Globus pallidus (tissue), 1 donor: ENCODE measurements around the gene CASZ1.

ENCODE experiments used
- DNase-seq: peaks from one replicate; pipeline ENCODE4 v3.0.0-alpha.2; 2015; ENCODE audit warnings: low spot score

Gene CASZ1

GRCh38 chr1:10685196-10685807, 111.1 kb downstream of the CASZ1 start:
- no peak for DNase-seq

- DNase-seq, result no peak
These were observed 112.2 kb downstream of the CASZ1 start for GRCh38 chr1:10684221-10684620.

- no peak for DNase-seq
These were observed 113.8 kb downstream of the CASZ1 start for GRCh38 chr1:10682449-10683309.

- no peak for DNase-seq
These were observed 114.4 kb downstream of the CASZ1 start for GRCh38 chr1:10682108-10682445.

GRCh38 chr1:10681296-10682107, 114.9 kb downstream of the CASZ1 start:
- no peak for DNase-seq

- no peak for DNase-seq
These were observed 116.0 kb downstream of the CASZ1 start for GRCh38 chr1:10680487-10680886.

- no peak for DNase-seq
These were observed 116.8 kb downstream of the CASZ1 start for GRCh38 chr1:10679496-10680220.

GRCh38 chr1:10678852-10679251, 117.6 kb downstream of the CASZ1 start:
- DNase-seq, result no peak

- DNase-seq, result no peak
These were observed 118.0 kb downstream of the CASZ1 start for GRCh38 chr1:10678402-10678801.

- no peak for DNase-seq
These were observed 118.7 kb downstream of the CASZ1 start for GRCh38 chr1:10677491-10678391.

- DNase-seq, result no peak
These were observed 119.5 kb downstream of the CASZ1 start for GRCh38 chr1:10676963-10677362.

GRCh38 chr1:10675813-10676212, 120.6 kb downstream of the CASZ1 start:
- DNase-seq, result no peak

- DNase-seq, result no peak
These were observed 121.5 kb downstream of the CASZ1 start for GRCh38 chr1:10674700-10675609.

- no peak for DNase-seq
These were observed 122.2 kb downstream of the CASZ1 start for GRCh38 chr1:10674222-10674621.

- DNase-seq, result no peak
These were observed 123.2 kb downstream of the CASZ1 start for GRCh38 chr1:10673109-10673711.

GRCh38 chr1:10672343-10673050, 123.9 kb downstream of the CASZ1 start:
- DNase-seq, result no peak

GRCh38 chr1:10671622-10672342, 124.7 kb downstream of the CASZ1 start:
- no peak for DNase-seq

- no peak for DNase-seq
These were observed 125.4 kb downstream of the CASZ1 start for GRCh38 chr1:10671090-10671489.
